ENCODE results near the gene PTPRN2.

Gene PTPRN2

GRCh38 chr7:158016180-158017097, 571.2 kb downstream of the PTPRN2 start:
- DNase-seq, result peak; percentile 78

DNA sequence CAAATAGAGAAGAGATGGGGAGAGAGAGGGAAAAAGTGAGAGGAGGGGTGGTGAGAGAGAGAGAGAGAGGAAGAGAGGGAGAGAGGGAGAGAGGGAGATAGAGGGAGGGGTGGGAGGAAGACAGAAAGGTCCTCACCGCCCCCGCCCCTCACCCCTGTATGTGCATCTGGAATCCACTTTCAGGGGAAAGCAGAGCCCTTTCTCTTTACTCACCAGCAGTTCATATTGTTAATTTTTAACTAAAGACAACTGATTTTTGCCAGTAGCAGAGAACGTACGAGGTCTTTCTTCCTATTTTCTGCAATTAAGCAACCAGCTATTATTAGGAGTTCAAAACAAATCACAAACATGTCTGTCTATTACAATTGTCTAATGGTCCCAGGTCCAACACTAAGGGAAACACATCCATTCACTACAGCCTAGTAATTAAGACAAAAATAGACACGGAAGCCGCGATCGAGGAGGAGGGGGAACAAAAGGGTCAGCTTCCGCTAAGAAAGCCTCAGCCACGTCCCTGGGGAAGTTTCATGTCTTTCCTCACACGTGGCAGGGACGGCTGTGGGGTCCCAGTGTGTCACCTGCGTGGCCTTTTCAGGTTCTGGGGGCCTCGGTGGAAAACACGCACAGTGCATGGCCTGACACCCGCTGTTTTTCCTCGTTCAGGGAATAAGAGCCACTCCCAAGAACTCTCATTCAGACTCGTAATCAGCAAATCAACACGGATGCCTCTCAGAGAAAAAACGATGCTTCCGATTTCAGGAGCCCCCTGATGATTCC, 572.0 kb downstream of the PTPRN2 start:
- peak; percentile 69 for DNase-seq

DNA sequence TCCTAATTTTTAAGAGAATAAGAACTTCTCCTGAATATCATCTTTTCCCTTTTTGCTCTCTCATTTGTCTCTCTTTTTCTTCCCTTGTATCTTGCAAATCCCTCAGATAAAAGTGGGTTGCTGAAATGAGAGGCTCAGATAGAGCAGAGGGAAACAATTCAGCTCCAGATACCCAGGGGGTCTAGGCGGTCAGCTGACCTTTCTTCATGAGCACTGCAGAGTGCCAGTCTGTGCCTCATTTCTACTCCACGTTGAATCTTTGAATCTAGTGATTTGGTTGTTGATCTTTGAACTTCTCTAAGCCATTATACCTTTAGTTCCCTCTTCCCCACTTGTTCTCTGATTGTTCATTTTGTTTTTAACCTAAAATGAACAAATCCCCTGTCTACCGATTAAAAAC, 572.6 kb downstream of the PTPRN2 start:
- DNase-seq, result peak; percentile 82

DNA sequence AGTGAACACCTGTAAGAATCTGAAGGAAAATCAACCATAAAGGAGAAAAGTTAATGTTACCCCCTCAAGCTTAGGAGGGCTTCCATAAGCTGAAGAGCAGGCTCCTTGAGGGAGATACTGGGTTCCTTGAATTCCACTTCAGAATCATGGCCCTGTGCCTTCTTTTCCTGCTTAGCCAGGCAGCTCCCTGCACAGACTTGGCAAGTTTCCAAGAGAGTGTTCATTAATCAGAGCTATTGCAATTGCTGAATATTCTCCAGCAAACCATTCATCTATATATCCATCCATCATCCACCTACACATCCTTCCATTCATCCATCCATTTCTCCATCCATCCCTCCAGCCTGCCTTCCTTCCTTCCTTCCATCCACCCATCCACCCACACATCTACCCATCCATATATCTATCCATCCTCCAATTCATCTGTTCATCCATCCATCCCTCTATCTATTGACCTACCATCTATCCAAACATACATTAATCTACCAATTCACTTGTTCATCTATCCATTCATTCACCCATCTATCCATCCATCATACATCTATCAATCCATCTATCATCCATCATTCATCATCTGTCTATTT, 574.4 kb downstream of the PTPRN2 start:
- DNase-seq, result no peak

DNA sequence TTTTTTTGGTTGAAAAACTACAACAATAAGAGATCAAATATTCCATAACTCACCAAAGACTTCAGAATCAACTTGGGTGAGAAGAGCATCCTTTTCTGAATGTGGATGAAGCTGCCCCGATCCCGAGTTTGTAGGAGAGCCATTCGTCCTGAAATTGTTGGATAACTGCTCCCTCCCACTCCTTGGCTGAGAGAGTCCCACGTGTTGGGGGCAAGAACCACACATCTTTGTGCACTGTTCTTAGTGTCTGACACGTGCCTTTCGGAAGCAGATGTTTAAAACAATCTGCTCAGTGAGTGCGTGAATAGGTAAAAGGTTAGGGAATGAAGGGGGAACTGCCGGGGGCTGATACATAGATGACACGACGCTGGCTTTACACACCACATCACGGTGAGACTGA, 575.7 kb downstream of the PTPRN2 start:
- DNase-seq, result no peak

- DNase-seq, result no peak
These were observed 576.5 kb downstream of the PTPRN2 start for GRCh38 chr7:158010961-158011693.

DNA sequence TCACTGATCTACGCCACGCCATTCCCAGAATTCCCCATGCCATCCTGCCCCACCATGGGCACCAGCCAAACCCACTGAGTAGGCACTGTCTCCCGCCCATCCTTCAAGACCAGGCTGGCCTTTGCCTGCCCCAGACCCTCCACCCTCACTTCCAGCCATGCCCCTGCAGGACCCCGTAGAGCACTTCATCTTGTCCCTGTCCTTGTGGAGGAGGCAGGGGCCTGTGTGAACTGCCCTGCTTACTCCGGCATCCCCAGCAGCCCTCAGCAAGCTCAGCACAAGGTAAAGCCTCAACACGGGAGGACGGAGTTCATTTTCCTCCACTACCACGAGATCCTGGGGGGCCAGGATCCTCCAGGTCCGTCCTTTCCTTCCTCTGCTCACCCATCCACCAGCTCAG, 577.7 kb downstream of the PTPRN2 start:
- no peak for DNase-seq

- DNase-seq, result no peak
These were observed 579.4 kb downstream of the PTPRN2 start for GRCh38 chr7:158008267-158008666.

GRCh38 chr7:158007697-158008257, 579.8 kb downstream of the PTPRN2 start:
- DNase-seq, result no peak

- DNase-seq, result no peak
These were observed 580.6 kb downstream of the PTPRN2 start for GRCh38 chr7:158006841-158007696.

GRCh38 chr7:158005531-158005930, 582.1 kb downstream of the PTPRN2 start:
- no peak for DNase-seq

GRCh38 chr7:158004123-158004490, 583.5 kb downstream of the PTPRN2 start:
- no peak for DNase-seq

GRCh38 chr7:158003441-158004122, 584.0 kb downstream of the PTPRN2 start:
- DNase-seq, result no peak

DNA sequence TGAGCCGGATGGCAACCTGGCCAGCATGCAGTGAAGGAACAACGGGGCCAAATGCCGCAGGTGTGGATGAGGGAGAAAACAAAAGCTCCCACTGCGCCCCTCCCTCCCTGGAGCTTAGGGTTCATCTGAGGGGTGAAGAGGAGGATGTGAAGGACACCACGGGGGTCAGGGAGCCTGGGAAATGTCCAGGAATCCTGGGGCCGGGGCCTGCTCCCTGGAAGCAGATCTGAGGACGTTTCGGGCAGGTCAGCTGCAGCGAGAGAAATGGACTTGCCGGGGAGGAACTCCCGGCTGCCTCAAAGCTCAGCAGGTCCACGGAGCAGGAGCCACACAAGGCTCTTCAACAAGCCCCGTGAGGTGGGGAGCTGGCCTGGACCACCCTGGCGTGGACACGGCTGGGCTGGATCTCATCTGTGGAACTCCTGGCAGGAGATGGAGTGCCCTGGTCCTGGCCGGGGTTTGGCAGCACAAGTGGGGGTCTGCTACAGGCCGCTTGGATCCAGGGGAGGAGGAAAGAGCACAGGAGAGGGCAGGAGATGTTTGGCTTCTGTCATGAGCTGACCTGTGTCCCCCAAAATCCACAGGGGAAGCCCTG, 585.0 kb downstream of the PTPRN2 start:
- DNase-seq, result no peak

DNA sequence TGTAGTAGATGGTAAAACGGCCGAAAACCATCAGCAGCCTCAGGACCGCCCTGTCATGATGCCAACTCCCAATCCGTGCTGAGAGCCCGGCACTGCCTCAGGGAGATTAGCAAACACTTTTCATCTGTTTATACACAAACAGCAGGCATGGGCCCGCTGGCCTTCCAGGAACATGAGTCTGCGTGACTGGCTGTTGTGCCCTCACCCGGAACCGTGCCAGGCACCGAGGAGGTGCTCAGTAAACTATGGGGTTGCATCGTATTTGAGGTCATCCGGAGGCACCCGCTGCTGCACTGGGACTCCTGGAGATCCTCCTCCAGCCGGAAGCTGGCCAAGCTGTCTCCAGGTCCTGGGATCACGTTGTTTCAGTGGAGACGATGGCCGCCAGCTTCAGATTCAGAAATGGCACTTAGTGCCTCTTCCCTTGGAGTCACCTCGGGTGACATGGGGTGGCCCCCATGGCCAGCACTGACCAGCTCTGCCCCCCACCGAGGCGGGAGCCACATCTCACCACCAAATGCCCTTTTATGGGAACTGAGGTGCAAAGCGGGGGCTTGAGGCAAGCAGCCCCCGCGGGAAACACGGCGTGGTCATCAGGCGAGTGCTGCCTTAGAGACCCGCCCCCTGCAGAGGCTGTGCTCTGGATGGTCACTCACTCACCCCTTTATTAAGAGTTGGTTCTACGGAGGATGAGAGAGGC, 585.9 kb downstream of the PTPRN2 start:
- no peak for DNase-seq

GRCh38 chr7:158001003-158001402, 586.6 kb downstream of the PTPRN2 start:
- no peak for DNase-seq

DNA sequence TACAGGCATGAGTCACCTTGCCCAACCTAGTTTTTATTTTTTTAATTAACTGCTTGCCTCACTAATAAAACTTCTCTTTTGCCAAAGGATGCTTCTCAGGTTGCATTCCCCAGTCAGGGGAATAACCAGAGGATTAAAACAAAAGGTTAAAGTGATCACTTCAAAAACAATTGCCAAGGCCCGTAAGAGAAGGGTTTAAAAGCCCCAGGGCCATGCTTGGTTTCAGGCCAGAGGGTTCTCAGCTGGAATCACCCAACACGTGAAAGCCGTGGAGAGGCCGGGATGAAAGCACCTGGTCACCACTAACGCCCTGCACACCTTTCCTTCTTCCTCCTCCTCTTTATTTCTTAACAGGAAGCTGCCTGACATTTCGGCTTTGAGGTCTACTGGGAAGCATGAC, 587.5 kb downstream of the PTPRN2 start:
- no peak for DNase-seq

- DNase-seq, result no peak
These were observed 588.6 kb downstream of the PTPRN2 start for GRCh38 chr7:157998884-157999552.

DNA sequence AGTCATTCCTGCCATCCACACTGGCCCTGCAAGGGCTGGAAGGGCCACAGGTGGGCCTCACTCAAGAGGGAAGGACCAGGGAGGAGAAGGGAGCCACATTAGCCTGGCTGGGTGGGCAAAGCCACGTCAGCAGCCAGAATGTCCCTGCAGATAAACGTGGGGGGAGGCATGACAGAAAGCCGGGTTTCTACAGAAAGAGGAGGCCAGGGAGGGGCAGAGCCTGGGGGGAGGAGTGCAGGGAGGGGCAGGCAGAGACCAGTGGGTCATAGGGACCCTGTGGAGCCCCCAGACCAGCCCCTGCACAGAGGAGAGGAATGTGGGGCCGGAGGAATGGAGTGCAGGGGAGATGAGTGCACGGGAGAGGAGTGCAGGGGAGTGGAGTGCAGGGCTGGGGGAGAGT, 590.2 kb downstream of the PTPRN2 start:
- DNase-seq, result no peak

DNA sequence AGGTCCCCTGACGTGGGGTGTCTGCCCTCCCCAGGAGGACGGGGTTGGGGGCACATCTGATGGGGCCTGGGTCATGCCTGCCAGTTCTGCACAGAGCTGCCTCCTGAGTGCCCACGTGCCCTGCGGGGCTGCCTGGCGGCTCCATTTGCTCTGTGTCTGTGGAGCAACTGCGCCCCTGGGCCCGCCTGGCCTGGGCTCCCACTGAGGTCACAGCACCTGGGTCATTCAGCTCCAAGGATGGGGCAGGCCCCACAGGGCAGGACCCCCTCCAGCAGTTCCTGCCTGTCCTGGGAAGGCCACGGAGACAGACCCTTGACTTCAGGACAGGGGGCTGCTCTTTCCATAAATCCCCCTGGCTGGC, 590.6 kb downstream of the PTPRN2 start:
- DNase-seq, result no peak
